Fibroblast of mammary gland (primary cell): ENCODE data around the gene KLHL24.

Source experiments
- DNase-seq: peaks from one replicate; pipeline ENCODE4 v3.0.0-alpha.2; 2010; ENCODE audit warnings: low read depth
- H3K4me3 ChIP-seq: 2 replicates; pipeline ENCODE4 v1.5.1; 2011; ENCODE audit warnings: low read depth, mild to moderate bottlenecking, low read length, moderate library complexity; ENCODE audit not compliant: control insufficient read depth
- TF ChIP-seq, protein P1 (sequence below): conservative IDR thresholded peaks from 2 replicates; pipeline ENCODE4 v1.5.1; 2011; ENCODE audit warnings: low read depth, low read length, inconsistent platforms; ENCODE audit not compliant: control insufficient read depth, insufficient read depth

KLHL24 gene

GRCh38 chr3:183710231-183710630 is 74.8 kb downstream of the KLHL24 start:
- TF ChIP-seq, protein P1, sequence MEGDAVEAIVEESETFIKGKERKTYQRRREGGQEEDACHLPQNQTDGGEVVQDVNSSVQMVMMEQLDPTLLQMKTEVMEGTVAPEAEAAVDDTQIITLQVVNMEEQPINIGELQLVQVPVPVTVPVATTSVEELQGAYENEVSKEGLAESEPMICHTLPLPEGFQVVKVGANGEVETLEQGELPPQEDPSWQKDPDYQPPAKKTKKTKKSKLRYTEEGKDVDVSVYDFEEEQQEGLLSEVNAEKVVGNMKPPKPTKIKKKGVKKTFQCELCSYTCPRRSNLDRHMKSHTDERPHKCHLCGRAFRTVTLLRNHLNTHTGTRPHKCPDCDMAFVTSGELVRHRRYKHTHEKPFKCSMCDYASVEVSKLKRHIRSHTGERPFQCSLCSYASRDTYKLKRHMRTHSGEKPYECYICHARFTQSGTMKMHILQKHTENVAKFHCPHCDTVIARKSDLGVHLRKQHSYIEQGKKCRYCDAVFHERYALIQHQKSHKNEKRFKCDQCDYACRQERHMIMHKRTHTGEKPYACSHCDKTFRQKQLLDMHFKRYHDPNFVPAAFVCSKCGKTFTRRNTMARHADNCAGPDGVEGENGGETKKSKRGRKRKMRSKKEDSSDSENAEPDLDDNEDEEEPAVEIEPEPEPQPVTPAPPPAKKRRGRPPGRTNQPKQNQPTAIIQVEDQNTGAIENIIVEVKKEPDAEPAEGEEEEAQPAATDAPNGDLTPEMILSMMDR: no peak
- no peak for DNase-seq
- no peak overlapping the region for H3K4me3 ChIP-seq

GRCh38 chr3:183711516-183711915 is 76.1 kb downstream of the KLHL24 start:
- TF ChIP-seq, protein P1: no peak
- no peak overlapping the region for H3K4me3 ChIP-seq
- no peak for DNase-seq

DNA sequence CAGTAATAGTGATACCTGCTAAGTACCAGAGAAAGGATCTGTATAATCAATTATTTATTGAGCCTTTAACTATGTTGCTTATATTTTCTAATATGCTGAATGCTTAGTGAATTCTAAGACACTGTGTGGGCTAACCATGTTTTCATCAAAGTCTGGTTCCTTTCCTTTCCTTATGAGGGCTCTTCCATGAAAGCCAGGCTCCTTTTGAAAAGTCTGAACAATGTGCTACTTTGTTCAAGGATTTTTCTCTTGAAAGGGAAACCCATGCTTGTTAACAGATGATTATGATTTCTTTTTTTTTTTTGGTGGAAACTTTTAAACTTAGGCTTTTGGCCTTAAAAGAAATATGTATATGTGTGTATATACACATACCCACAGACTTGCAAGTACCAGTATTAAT is 79.2 kb downstream of the KLHL24 start:
- no peak overlapping the region for H3K4me3 ChIP-seq
- TF ChIP-seq, protein P1: no peak
- DNase-seq: no peak

DNA sequence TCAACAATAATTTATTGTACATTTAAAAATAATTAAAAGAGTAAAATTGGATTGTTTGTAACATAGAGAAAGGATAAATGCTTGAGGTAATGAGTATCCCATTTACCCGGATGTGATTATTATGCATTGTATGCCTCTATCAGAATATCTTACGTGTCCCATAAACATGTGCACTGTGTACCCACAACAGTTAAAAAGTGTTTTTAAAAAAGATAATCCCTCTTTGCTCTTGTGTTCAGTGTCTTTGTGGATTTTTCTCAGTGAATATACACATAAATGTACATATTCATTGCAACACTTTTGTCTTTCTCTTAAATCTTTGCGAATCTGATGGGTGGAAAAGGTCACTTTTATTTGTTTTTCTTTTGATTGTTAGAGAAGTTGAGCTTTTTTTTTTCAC is 82.6 kb downstream of the KLHL24 start:
- no peak overlapping the region for H3K4me3 ChIP-seq
- DNase-seq: no peak
- TF ChIP-seq, protein P1: no peak

DNA sequence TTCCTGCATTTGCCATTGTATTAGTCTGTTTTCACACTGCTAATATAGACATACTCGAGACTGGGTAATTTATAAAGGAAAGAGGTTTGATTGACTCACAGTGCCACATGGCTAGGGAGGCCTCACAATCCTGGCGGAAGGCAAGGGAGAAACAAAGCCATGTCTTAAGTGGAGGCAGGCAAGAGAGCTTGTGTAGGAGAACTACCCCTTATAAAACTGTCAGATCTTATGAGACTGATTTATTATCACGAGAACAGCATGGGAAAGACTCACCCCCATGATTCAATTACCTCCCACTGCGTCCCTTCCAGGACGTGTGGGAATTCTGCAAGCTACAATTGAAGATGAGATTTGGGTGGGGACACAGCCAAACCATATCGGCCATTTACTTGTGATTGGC is 90.0 kb downstream of the KLHL24 start:
- no peak for DNase-seq
- H3K4me3 ChIP-seq: no peak overlapping the region
- TF ChIP-seq, protein P1: no peak

DNA sequence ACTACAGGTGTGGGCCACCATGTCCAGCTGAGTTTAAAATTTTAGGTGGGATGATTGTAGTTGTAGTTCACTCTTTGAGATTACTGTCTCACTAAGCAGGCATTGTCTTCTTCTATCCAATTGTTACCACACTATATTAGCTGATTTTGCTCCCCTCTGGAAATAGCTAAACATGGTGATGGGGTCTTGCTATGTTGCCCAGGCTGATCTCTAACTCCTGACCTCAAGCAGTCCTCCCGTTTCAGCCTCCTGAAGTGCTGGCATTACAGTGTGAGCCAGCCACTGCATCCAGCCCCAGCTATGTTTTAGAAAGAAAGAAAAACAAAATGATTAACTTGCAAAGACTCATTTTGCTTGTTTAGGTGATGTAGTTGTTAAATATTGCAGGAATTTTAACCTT is 92.8 kb downstream of the KLHL24 start:
- DNase-seq: no peak
- TF ChIP-seq, protein P1: no peak
- H3K4me3 ChIP-seq: no peak overlapping the region

GRCh38 chr3:183730361-183730760 is 94.9 kb downstream of the KLHL24 start:
- DNase-seq: no peak
- H3K4me3 ChIP-seq: no peak overlapping the region
- TF ChIP-seq, protein P1: no peak
